ENCODE measurements around the gene GLYATL2. TPM values are rescaled to one million over a fixed set of nuclear protein-coding genes. Genes with fewer than 3 reads are reported as not detected.

The GLYATL2 gene
- total RNA-seq, 1 experiment from 2014 or later, result not detected

GRCh38 chr11:58830673-58831301, 13.7 kb downstream of the GLYATL2 start:
- Histone ChIP-seq H2AFZ (ENCODE audit: low read depth, low read length, poor library complexity, severe bottlenecking) (no peak overlapping the region), H3K27me3 (ENCODE audit: insufficient read depth, low read length) (no peaks in the 10 kb centered on the region), H3K4me2 (ENCODE audit: low read length) (no peak overlapping the region), H3K9ac (ENCODE audit: low read length) (no peak overlapping the region), H3K27ac (ENCODE audit: low read depth, low read length) (no peak overlapping the region), H3K4me3 (replicated peaks in 1 of 2; ENCODE audit: low read depth in 1 of 2, low read length in 2 of 2) (no peak overlapping the region), H3K9me3 (ENCODE audit: control insufficient read depth in 1 of 2, insufficient read depth in 1 of 2, low read depth in 1 of 2, low read length in 2 of 2) (no peaks in the 10 kb centered on the region), H3K9me2 (ENCODE audit: insufficient read depth) (no peaks in the 10 kb centered on the region), H3K79me2 (ENCODE audit: insufficient read depth, low read length) (no peaks in the 10 kb centered on the region), H4K20me1 (ENCODE audit: insufficient read depth) (no peaks in the 10 kb centered on the region), H3K36me3 (ENCODE audit: control insufficient read depth in 1 of 2, insufficient read depth in 2 of 2, low read length in 2 of 2) (no peaks in the 10 kb centered on the region), H3K4me1 (ENCODE audit: control insufficient read depth in 1 of 2, insufficient read depth in 2 of 2, low read length in 2 of 2) (peaks cover 0 to 4% of the 10 kb centered on the region in 2 experiments; a peak in 1 of 4 replicates)
- ATAC-seq (no peak), DNase-seq (ENCODE audit: low read depth, low spot score) (no peak)
- ChIA-PET RAD21 (ENCODE audit: low non-redundant PET in 1 of 2, low total read pairs in 2 of 2, uncharacterized antibody in 2 of 2, unreplicated experiment in 2 of 2) (no interaction called here), POLR2A (no interaction called here), CTCF (no interaction called here)
- BruUV-seq (replicated peaks), result no TSS peak
- TF ChIP-seq, protein P1, sequence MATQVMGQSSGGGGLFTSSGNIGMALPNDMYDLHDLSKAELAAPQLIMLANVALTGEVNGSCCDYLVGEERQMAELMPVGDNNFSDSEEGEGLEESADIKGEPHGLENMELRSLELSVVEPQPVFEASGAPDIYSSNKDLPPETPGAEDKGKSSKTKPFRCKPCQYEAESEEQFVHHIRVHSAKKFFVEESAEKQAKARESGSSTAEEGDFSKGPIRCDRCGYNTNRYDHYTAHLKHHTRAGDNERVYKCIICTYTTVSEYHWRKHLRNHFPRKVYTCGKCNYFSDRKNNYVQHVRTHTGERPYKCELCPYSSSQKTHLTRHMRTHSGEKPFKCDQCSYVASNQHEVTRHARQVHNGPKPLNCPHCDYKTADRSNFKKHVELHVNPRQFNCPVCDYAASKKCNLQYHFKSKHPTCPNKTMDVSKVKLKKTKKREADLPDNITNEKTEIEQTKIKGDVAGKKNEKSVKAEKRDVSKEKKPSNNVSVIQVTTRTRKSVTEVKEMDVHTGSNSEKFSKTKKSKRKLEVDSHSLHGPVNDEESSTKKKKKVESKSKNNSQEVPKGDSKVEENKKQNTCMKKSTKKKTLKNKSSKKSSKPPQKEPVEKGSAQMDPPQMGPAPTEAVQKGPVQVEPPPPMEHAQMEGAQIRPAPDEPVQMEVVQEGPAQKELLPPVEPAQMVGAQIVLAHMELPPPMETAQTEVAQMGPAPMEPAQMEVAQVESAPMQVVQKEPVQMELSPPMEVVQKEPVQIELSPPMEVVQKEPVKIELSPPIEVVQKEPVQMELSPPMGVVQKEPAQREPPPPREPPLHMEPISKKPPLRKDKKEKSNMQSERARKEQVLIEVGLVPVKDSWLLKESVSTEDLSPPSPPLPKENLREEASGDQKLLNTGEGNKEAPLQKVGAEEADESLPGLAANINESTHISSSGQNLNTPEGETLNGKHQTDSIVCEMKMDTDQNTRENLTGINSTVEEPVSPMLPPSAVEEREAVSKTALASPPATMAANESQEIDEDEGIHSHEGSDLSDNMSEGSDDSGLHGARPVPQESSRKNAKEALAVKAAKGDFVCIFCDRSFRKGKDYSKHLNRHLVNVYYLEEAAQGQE (IDR thresholded peaks at IDR 0.05; ENCODE audit: low read depth), result no peak
- no peak for TF ChIP-seq CEBPB (IDR thresholded peaks at IDR 0.05; ENCODE audit: low read depth)
- no peak for TF ChIP-seq POLR2AphosphoS5 (IDR thresholded peaks at IDR 0.05; ENCODE audit: low read depth, low read length)
- no peak for TF ChIP-seq RAD21 (IDR thresholded peaks at IDR 0.05; ENCODE audit: low read depth)
- no peak for TF ChIP-seq EZH2 (IDR thresholded peaks at IDR 0.05)
- no peak for TF ChIP-seq SRF (IDR thresholded peaks at IDR 0.05; ENCODE audit: low read depth)
- TF ChIP-seq, protein P2, sequence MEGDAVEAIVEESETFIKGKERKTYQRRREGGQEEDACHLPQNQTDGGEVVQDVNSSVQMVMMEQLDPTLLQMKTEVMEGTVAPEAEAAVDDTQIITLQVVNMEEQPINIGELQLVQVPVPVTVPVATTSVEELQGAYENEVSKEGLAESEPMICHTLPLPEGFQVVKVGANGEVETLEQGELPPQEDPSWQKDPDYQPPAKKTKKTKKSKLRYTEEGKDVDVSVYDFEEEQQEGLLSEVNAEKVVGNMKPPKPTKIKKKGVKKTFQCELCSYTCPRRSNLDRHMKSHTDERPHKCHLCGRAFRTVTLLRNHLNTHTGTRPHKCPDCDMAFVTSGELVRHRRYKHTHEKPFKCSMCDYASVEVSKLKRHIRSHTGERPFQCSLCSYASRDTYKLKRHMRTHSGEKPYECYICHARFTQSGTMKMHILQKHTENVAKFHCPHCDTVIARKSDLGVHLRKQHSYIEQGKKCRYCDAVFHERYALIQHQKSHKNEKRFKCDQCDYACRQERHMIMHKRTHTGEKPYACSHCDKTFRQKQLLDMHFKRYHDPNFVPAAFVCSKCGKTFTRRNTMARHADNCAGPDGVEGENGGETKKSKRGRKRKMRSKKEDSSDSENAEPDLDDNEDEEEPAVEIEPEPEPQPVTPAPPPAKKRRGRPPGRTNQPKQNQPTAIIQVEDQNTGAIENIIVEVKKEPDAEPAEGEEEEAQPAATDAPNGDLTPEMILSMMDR (IDR thresholded peaks at IDR 0.05 in 2 of 3, conservative IDR thresholded peaks at IDR 0.05 in 1 of 3; ENCODE audit: borderline replicate concordance in 1 of 3, insufficient read depth in 1 of 3, low read depth in 2 of 3, low read length in 2 of 3), result no peak
- intact Hi-C loops (cut with micrococcal nuclease), result no loop called here
